H9 (cell line): ENCODE data around the gene CFAP161. TPM values are rescaled to one million over a fixed set of nuclear protein-coding genes. Genes with fewer than 3 reads are reported as not detected.

Source experiments
- DNase-seq: peaks from one replicate; pipeline ENCODE4 v3.0.0-alpha.2; 2017
- H2AFZ ChIP-seq: one replicate; pipeline ENCODE4 v1.6.1; 2013; ENCODE audit warnings: mild to moderate bottlenecking, low read length, control low read depth, moderate library complexity
- H2AK5ac ChIP-seq: 2 replicates; pipeline ENCODE4 v1.6.1; 2013; ENCODE audit warnings: low read length, control low read depth, mixed read lengths; ENCODE audit not compliant: insufficient read length
- H2BK120ac ChIP-seq: one replicate; pipeline ENCODE4 v1.6.1; 2013; ENCODE audit warnings: low read depth, mild to moderate bottlenecking, low read length, control low read depth, inconsistent platforms; ENCODE audit not compliant: poor library complexity, severe bottlenecking
- H2BK12ac ChIP-seq: 2 replicates; pipeline ENCODE4 v1.6.1; 2013; ENCODE audit warnings: low read length, control low read depth, mixed read lengths, low read depth; ENCODE audit not compliant: insufficient read length
- H2BK15ac ChIP-seq: 2 replicates; pipeline ENCODE4 v1.6.1; 2013; ENCODE audit warnings: low read depth, low read length, control low read depth
- H2BK20ac ChIP-seq: one replicate; pipeline ENCODE4 v1.6.1; 2013; ENCODE audit warnings: low read depth, mild to moderate bottlenecking, low read length, control low read depth, inconsistent platforms; ENCODE audit not compliant: poor library complexity, severe bottlenecking
- H2BK5ac ChIP-seq: 2 replicates; pipeline ENCODE4 v1.6.1; 2013; ENCODE audit warnings: low read length, control low read depth, mixed read lengths; ENCODE audit not compliant: insufficient read length
- H3K14ac ChIP-seq: 2 replicates; pipeline ENCODE4 v1.6.1; 2013; ENCODE audit warnings: low read length, control low read depth; ENCODE audit not compliant: insufficient read depth
- H3K18ac ChIP-seq: 2 replicates; pipeline ENCODE4 v1.6.1; 2013; ENCODE audit warnings: low read depth, mild to moderate bottlenecking, mixed read lengths, low read length, control low read depth; ENCODE audit not compliant: insufficient read length
- H3K23ac ChIP-seq: 2 replicates; pipeline ENCODE4 v1.6.1; 2013; ENCODE audit warnings: low read length, control low read depth, mixed read lengths, low read depth; ENCODE audit not compliant: insufficient read length
- H3K23me2 ChIP-seq: 2 replicates; pipeline ENCODE4 v1.6.1; 2013; ENCODE audit warnings: low read depth, mild to moderate bottlenecking, mixed read lengths, low read length, control low read depth; ENCODE audit not compliant: insufficient read length, poor library complexity, severe bottlenecking
- H3K27ac ChIP-seq: 2 replicates; pipeline ENCODE4 v1.5.1; 2013; ENCODE audit warnings: low read length, control low read depth, mixed read lengths, low read depth; ENCODE audit not compliant: insufficient read length
- H3K27me3 ChIP-seq: 2 replicates; pipeline ENCODE4 v1.6.1; 2013; ENCODE audit warnings: low read length, control low read depth, inconsistent platforms; ENCODE audit not compliant: insufficient read depth
- H3K4ac ChIP-seq: 2 replicates; pipeline ENCODE4 v1.6.1; 2013; ENCODE audit warnings: low read depth, mild to moderate bottlenecking, control low read depth, inconsistent platforms, low read length, moderate library complexity
- H3K4me1 ChIP-seq: 2 replicates; pipeline ENCODE4 v1.6.1; 2013; ENCODE audit warnings: low read length, control low read depth, inconsistent platforms; ENCODE audit not compliant: insufficient read depth
- H3K4me2 ChIP-seq: 2 replicates; pipeline ENCODE4 v1.6.1; 2013; ENCODE audit warnings: low read length, control low read depth, mixed read lengths; ENCODE audit not compliant: insufficient read length, insufficient read depth
- H3K56ac ChIP-seq: 2 replicates; pipeline ENCODE4 v1.6.1; 2013; ENCODE audit warnings: low read depth, mild to moderate bottlenecking, mixed read lengths, low read length, control low read depth; ENCODE audit not compliant: insufficient read length
- H3K79me1 ChIP-seq: 2 replicates; pipeline ENCODE4 v1.6.1; 2013; ENCODE audit warnings: low read depth, mild to moderate bottlenecking, moderate library complexity, low read length, control low read depth, inconsistent platforms; ENCODE audit not compliant: insufficient read depth, poor library complexity, severe bottlenecking
- H3K79me2 ChIP-seq: 2 replicates; pipeline ENCODE4 v1.6.1; 2013; ENCODE audit warnings: low read length, control low read depth, inconsistent platforms; ENCODE audit not compliant: insufficient read depth
- H3K9ac ChIP-seq: 2 replicates; pipeline ENCODE4 v1.6.1; 2013; ENCODE audit warnings: low read length, control low read depth, mixed read lengths; ENCODE audit not compliant: insufficient read length; ENCODE audit errors: extremely low read depth
- H3K9me3 ChIP-seq: one replicate; pipeline ENCODE4 v1.6.1; 2013; ENCODE audit warnings: low read depth, low read length, inconsistent platforms; ENCODE audit not compliant: control insufficient read depth
- H3T11ph ChIP-seq: one replicate; pipeline ENCODE4 v1.6.1; 2013; ENCODE audit warnings: mild to moderate bottlenecking, low read length, control low read depth, inconsistent platforms
- H4K20me1 ChIP-seq: one replicate; pipeline ENCODE4 v1.6.1; 2013; ENCODE audit not compliant: control insufficient read depth, insufficient read length, insufficient read depth
- H4K5ac ChIP-seq: 2 replicates; pipeline ENCODE4 v1.6.1; 2013; ENCODE audit warnings: low read depth, mild to moderate bottlenecking, mixed read lengths, low read length, control low read depth; ENCODE audit not compliant: insufficient read length
- H4K8ac ChIP-seq: replicated peaks from 2 replicates; pipeline ENCODE4 v1.6.1; 2013; ENCODE audit warnings: low read length, control low read depth, mixed read lengths, low read depth; ENCODE audit not compliant: insufficient read length
- H4K91ac ChIP-seq: 2 replicates; pipeline ENCODE4 v1.6.1; 2013; ENCODE audit warnings: low read depth, mild to moderate bottlenecking, moderate library complexity, mixed read lengths, low read length, control low read depth; ENCODE audit not compliant: insufficient read length
- H3K27ac Mint-ChIP-seq, 3 experiments: 2 replicates in 2 of 3; 3 replicates in 1 of 3; pipeline ENCODE4 v1.8.0; 2020 to 2021; ENCODE audit warnings: mixed read lengths in 3 of 3, mild to moderate bottlenecking in 1 of 3, moderate library complexity in 1 of 3
- H3K27me3 Mint-ChIP-seq: 2 replicates; pipeline ENCODE4 v1.8.0; 2021; ENCODE audit warnings: low read depth, mild to moderate bottlenecking, moderate library complexity, mixed read lengths
- H3K36me3 Mint-ChIP-seq, 3 experiments: 2 replicates in 2 of 3; 3 replicates in 1 of 3; pipeline ENCODE4 v1.8.0; 2020 to 2021; ENCODE audit warnings: low read depth in 3 of 3, mixed read lengths in 3 of 3; ENCODE audit not compliant: insufficient read depth in 1 of 3
- H3K4me1 Mint-ChIP-seq, 2 experiments: 2 replicates each; pipeline ENCODE4 v1.8.0; 2020; ENCODE audit warnings: mixed read lengths in 2 of 2
- H3K4me3 Mint-ChIP-seq, 2 experiments: 2 replicates in 1 of 2; 3 replicates in 1 of 2; pipeline ENCODE4 v1.8.0; 2020 to 2021; ENCODE audit warnings: mild to moderate bottlenecking in 2 of 2, mixed read lengths in 2 of 2, moderate library complexity in 1 of 2
- H3K9me3 Mint-ChIP-seq, 2 experiments: 2 replicates in 1 of 2; 3 replicates in 1 of 2; pipeline ENCODE4 v1.8.0; 2020; ENCODE audit warnings: mild to moderate bottlenecking in 2 of 2, mixed read lengths in 2 of 2, moderate library complexity in 1 of 2
- CTCF ChIP-seq: fragments of 200-600 bp; sonication (generic); conservative IDR thresholded peaks from 3 replicates; pipeline ENCODE4 v1.8.0; 2021; ENCODE audit warnings: antibody characterized with exemption, mild to moderate bottlenecking
- WGBS: extraction: QIAGEN DNeasy Blood & Tissue Kit; methylation state at CpG from one replicate; pipeline ENCODE4 v1.1.7; 2013; ENCODE audit warnings: missing lambda C conversion rate, low lambda C conversion rate, mixed read lengths; ENCODE audit not compliant: insufficient read length; ENCODE audit errors: extremely low coverage; 5-methylcytosine and 5-hydroxymethylcytosine counted together
- total RNA-seq: library from RNA; stranded (reverse); gene quantifications from 2 replicates; pipeline ENCODE4 v1.2.1, GENCODE V29; 2021

The CFAP161 gene
- total RNA-seq, 1 experiment from 2014 or later: 0.24 TPM

DNA sequence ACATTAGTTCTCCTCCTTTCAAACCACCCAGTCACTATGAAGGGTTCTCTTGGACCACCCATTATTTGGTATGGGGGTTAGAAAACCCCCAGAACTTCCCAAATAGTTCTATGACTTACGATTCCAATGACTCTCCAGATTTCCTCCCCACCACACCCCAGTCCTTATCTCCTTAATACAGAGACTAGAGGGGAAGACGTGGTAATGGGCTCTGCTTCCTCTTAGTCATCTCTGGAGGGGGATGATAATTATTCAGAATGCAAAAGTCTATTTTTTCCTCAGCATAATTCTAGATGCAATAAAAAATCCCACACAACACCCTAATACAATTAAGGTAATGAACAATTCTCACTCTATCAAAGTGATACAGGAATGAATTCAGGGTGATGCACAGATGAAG lies 48.9 kb upstream of the CFAP161 start:
- Histone ChIP-seq H4K5ac (no peak overlapping the region), H2BK120ac (no peak overlapping the region), H3K23me2 (no peaks in the 10 kb centered on the region), H2BK20ac (no peak overlapping the region), H3K79me1 (no peaks in the 10 kb centered on the region), H4K91ac (no peak overlapping the region), H3K23ac (no peak overlapping the region), H3K27me3 (no peaks in the 10 kb centered on the region), H2BK12ac (no peak overlapping the region), H3K4ac (no peak overlapping the region), H2AK5ac (no peak overlapping the region), H3K4me2 (no peak overlapping the region), H4K8ac (no peak overlapping the region), H3K79me2 (no peaks in the 10 kb centered on the region), H2AFZ (no peak overlapping the region), H4K20me1 (no peaks in the 10 kb centered on the region), H3T11ph (no peak overlapping the region), H3K14ac (no peak overlapping the region), H3K9ac (no peak overlapping the region), H3K56ac (no peak overlapping the region), H2BK15ac (no peak overlapping the region), H3K9me3 (no peaks in the 10 kb centered on the region), H3K27ac (no peak overlapping the region), H3K4me1 (no peaks in the 10 kb centered on the region), H3K18ac (no peak overlapping the region), H2BK5ac (no peak overlapping the region)
- Mint-ChIP-seq H3K4me3 (no peak overlapping the region), H3K27me3 (peaks cover 4% of the 10 kb centered on the region; the same call in 1 of the 2 replicates), H3K27ac (no peak overlapping the region), H3K36me3 (no peaks in the 10 kb centered on the region; a peak in 1 of 7 replicates), H3K4me1 (peaks cover 0 to 3% of the 10 kb centered on the region in 2 experiments; a peak in 2 of 4 replicates), H3K9me3 (no peaks in the 10 kb centered on the region)
- DNase-seq: no peak
- no peak for TF ChIP-seq CTCF
- no CpG with 5 or more reads among the region's 2 CpGs for WGBS
